Measurements from ENCODE around the gene MRTFB. TPM values are rescaled to one million over a fixed set of nuclear protein-coding genes. Genes with fewer than 3 reads are reported as not detected.

MRTFB gene
- total and polyA plus RNA-seq, 12 donors: 4.1 to 41.8 (median 32.5) TPM

DNA sequence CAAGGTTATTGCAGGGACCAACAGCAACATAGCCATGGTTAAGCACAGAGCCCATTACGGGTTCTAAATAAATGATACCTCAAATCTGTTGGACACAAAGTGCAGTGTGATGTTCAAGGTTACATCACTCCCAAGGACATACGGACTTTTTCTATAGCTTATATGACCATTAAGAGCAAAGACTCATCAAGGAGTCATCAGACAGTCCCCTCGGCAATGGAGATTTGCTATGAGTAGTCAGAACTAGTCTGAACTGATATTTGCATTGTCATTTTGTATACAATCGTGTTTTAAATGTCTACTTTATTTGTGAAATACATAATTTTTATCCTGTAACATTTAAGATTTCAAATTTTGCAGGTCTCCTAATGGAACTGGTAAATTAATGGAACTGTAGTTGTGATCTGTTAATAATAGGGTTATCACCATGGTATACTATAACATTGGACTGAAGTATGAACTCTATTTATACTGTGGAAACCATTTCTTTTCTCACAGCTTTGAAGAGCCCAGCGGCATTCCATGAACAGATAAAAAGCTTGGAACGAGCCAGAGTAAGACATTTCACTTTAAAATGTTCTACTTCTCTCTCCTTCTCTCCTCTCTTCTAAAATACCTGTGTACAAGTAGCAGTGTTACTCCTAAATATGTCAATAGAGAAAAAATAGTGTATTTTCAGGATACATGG, 140.9 kb downstream of the MRTFB start:
- peak in 1 of 8 donors; percentile 31 for ATAC-seq
- intact Hi-C loops (cut with DNase I): loop anchor here in 2 of 10 donors (10.0 kb wide), 2 partner anchors 277 to 287 kb away; partner anchors contain the start of gene ERCC4 (in 1 of the 2)

DNA sequence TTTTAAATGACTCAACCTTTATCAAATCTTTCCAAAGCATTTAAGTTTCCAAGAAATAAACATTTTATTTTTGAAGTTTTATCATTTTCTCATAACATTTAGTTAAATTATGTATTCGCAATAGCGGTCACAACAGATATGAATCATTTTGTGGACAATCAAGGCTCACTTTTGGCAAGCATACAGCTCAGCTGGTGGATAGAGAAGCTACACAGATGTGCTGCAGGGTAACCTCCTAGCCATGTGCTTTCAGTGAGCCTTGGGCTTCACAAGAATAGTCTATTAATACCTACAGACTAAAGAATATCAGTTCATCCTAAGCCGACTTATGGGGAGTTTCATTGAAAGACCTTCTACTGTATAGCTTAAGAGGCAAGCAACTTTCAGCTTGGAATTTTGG, 144.8 kb downstream of the MRTFB start:
- ATAC-seq: no peak
- H3K27me3 ChIP-seq: no peaks in the 10 kb centered on the region
- WGBS, 2 donors: 91 to 98% methylated on average over 3 of the region's 3 CpGs
- TF ChIP-seq, protein P1, sequence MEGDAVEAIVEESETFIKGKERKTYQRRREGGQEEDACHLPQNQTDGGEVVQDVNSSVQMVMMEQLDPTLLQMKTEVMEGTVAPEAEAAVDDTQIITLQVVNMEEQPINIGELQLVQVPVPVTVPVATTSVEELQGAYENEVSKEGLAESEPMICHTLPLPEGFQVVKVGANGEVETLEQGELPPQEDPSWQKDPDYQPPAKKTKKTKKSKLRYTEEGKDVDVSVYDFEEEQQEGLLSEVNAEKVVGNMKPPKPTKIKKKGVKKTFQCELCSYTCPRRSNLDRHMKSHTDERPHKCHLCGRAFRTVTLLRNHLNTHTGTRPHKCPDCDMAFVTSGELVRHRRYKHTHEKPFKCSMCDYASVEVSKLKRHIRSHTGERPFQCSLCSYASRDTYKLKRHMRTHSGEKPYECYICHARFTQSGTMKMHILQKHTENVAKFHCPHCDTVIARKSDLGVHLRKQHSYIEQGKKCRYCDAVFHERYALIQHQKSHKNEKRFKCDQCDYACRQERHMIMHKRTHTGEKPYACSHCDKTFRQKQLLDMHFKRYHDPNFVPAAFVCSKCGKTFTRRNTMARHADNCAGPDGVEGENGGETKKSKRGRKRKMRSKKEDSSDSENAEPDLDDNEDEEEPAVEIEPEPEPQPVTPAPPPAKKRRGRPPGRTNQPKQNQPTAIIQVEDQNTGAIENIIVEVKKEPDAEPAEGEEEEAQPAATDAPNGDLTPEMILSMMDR (IDR thresholded peaks at IDR 0.05): no peak
- peaks cover 0 to 100% (median 29%) of the 10 kb centered on the region in 9 donors for H3K36me3 ChIP-seq
- H3K4me3 ChIP-seq: no peak overlapping the region
- intact Hi-C loops (cut with DNase I): loop anchor here in 2 of 10 donors (10.0 kb wide), 2 partner anchors 281 to 291 kb away; partner anchors contain the start of gene ERCC4 (in 1 of the 2)
- H3K4me1 ChIP-seq: peaks cover 0 to 8% (median 0%) of the 10 kb centered on the region in 9 donors
- H3K27ac ChIP-seq: no peak overlapping the region
- H3K9me3 ChIP-seq: no peaks in the 10 kb centered on the region
- DNase-seq: no peak

More for the DNA sequence above, 140.9 kb downstream of the MRTFB start:
- Histone ChIP-seq H3K4me1 (peaks cover 0 to 8% (median 0%) of the 10 kb centered on the region in 9 donors), H3K9me3 (no peaks in the 10 kb centered on the region), H3K27me3 (no peaks in the 10 kb centered on the region), H3K4me3 (no peak overlapping the region), H3K36me3 (peaks cover 0 to 71% (median 8%) of the 10 kb centered on the region in 9 donors), H3K27ac (no peak overlapping the region)
- DNase-seq: no peak
- TF ChIP-seq, protein P1 (IDR thresholded peaks at IDR 0.05): no peak
- 77 to 81% methylated on average over 6 of the region's 6 CpGs for WGBS, 2 donors

DNA sequence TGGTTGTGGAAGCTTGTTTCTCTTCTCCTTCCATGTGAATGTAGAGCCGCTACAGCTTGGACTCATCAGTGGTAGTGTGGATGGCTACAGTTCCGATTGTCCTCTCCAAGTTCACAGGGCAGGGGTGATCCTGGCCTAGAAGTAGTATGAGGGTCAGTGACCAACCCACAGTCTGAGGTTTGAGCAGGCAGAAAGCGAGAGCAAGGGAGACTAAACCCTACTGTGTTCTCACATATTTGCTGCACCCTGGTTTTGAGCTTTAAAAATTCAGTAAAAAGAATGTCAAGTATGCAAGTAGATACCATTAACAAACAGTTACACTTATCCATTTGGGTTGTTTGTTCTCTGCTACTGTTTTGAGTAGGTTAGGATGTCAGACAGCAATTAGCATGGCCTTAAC, 148.9 kb downstream of the MRTFB start:
- DNase-seq (no peak), ATAC-seq (no peak)
- Histone ChIP-seq H3K9me3 (peaks cover 0 to 10% (median 0%) of the 10 kb centered on the region in 11 donors), H3K4me1 (no peaks in the 10 kb centered on the region), H3K27me3 (no peaks in the 10 kb centered on the region), H3K4me3 (no peak overlapping the region), H3K27ac (no peak overlapping the region), H3K36me3 (peaks cover 0 to 100% (median 44%) of the 10 kb centered on the region in 9 donors)
- TF ChIP-seq, protein P1 (IDR thresholded peaks at IDR 0.05): no peak
- 89 to 92% methylated on average over 3 of the region's 3 CpGs for WGBS, 2 donors
- intact Hi-C loops (cut with DNase I): loop anchor here in 2 of 10 donors (10.0 kb wide), 2 partner anchors 285 to 295 kb away; partner anchors contain the start of gene ERCC4 (in 1 of the 2)

DNA sequence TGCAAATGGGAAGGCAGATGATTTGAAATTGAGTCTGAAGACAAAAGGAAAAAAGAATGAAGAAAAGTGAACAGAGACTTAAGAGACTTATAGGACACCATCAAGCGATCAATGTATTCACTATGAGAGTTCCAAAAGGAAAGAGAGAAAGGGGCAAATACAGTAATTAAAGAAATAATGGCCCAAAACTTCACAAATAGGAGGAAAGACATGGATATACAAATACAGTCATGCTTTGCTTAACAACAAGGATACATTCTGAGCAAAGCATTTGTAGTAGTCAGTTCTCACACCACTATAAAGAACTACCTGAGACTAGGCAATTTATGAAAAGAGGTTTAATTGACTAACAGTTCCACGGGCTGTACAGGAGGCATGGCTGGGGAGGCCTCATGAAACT, 152.5 kb downstream of the MRTFB start:
- peaks cover 0 to 88% (median 29%) of the 10 kb centered on the region in 9 donors for H3K36me3 ChIP-seq
- H3K4me3 ChIP-seq: no peak overlapping the region
- intact Hi-C loops (cut with DNase I): no loop called here
- H3K27ac ChIP-seq: no peak overlapping the region
- TF ChIP-seq, protein P1 (IDR thresholded peaks at IDR 0.05): no peak
- 100% methylated on average over 2 of the region's 2 CpGs for WGBS, 2 donors
- no peaks in the 10 kb centered on the region for H3K4me1 ChIP-seq
- no peaks in the 10 kb centered on the region for H3K27me3 ChIP-seq
- H3K9me3 ChIP-seq: peaks cover 0 to 10% (median 0%) of the 10 kb centered on the region in 11 donors
- DNase-seq: no peak
- no peak for ATAC-seq
